Stomach (tissue), 9 donors: Measurements from ENCODE around the gene FMN1. TPM values are rescaled to one million over a fixed set of nuclear protein-coding genes. Genes with fewer than 3 reads are reported as not detected.

Experiments used
- DNase-seq, 2 donors: peaks; one replicate each; pipeline versions ENCODE4 v3.0.0 to v3.0.0-alpha.2; 2013 to 2019
- H3K27ac ChIP-seq, 5 donors: fragments of 200-600 bp in 4 of 5; sonication (generic) in 4 of 5; one replicate each; pipeline ENCODE4 v1.5.1; 2013 to 2019; ENCODE audit warnings: mild to moderate bottlenecking in 1 of 5, moderate library complexity in 1 of 5
- H3K27me3 ChIP-seq, 3 donors: fragments of 200-600 bp; sonication (generic); one replicate each; pipeline ENCODE4 v1.5.1; 2017 to 2019; ENCODE audit warnings: mixed run types in 1 of 3
- H3K36me3 ChIP-seq, 4 donors: fragments of 200-600 bp; sonication (generic); 1 replicate in 3 of 4; 2 replicates in 1 of 4; pipeline ENCODE4 v1.5.1; 2016 to 2019
- H3K4me1 ChIP-seq, 4 donors: fragments of 200-600 bp; sonication (generic); one replicate each; pipeline ENCODE4 v1.5.1; 2016 to 2019
- H3K4me3 ChIP-seq, 4 donors: fragments of 200-600 bp; sonication (generic) in 3 of 4; one replicate each; pipeline ENCODE4 v1.5.1; 2016 to 2019; ENCODE audit warnings: mild to moderate bottlenecking in 1 of 4
- H3K9me3 ChIP-seq, 4 donors: fragments of 200-600 bp; sonication (generic); one replicate each; pipeline ENCODE4 v1.5.1; 2016 to 2019
- CTCF ChIP-seq, 7 experiments: fragments of 450-650 bp in 4 of 7; fragments of 200-600 bp in 3 of 7; sonication (generic) in 3 of 7; IDR thresholded peaks; one replicate each; pipeline ENCODE4 v1.5.1; 2016 to 2019; ENCODE audit warnings: antibody characterized with exemption in 7 of 7, control low read depth in 2 of 7, mild to moderate bottlenecking in 1 of 7
- EP300 ChIP-seq: sonication (generic); formaldehyde crosslinking; IDR thresholded peaks from one replicate; pipeline ENCODE4 v1.6.1; 2017; ENCODE audit warnings: antibody characterized with exemption
- POLR2A ChIP-seq, 4 donors: fragments of 450-650 bp; IDR thresholded peaks; one replicate each; pipeline ENCODE4 v1.6.1; 2016; ENCODE audit warnings: antibody characterized with exemption in 4 of 4, control low read depth in 2 of 4, mild to moderate bottlenecking in 1 of 4, moderate library complexity in 1 of 4
- POLR2AphosphoS5 ChIP-seq, 3 donors: sonication (generic); formaldehyde crosslinking; IDR thresholded peaks; one replicate each; pipeline ENCODE4 v1.6.1; 2016; ENCODE audit warnings: antibody characterized with exemption in 3 of 3
- WGBS, 5 donors: extraction: QIAGEN DNeasy Blood & Tissue Kit in 3 of 5; methylation state at CpG; one replicate each; pipeline versions ENCODE4 v1.1.5 to v1.1.7; 2013 to 2018; 5-methylcytosine and 5-hydroxymethylcytosine counted together
- intact Hi-C: fragments of 100-400 bp; cut with DNase I; formaldehyde crosslinking; loops from one replicate; pipeline ENCODE4 v1.15.1; 2023; ENCODE audit warnings: low total_unique reads
- polyA plus RNA-seq, 3 donors: library from polyadenylated mRNA; stranded (reverse); fragments of 200-250 nt; gene quantifications; one replicate each; pipeline ENCODE4 v1.2.3, GENCODE V29; 2013
- total RNA-seq, 5 donors: library from RNA; depleted of rRNA; stranded (reverse); fragments of >200 nt; gene quantifications; one replicate each; pipeline versions ENCODE4 v1.1.0 to v1.2.3, GENCODE V29; 2014 to 2016
- donor health status: healthy with polysubstance abuse.
- donor health status: Bipolar disorder and iron deficiency.
- donor health status: healthy.

FMN1 gene
- total and polyA plus RNA-seq, 8 donors: 0.40 to 58.0 (median 22.9) TPM

GRCh38 chr15:32737304-32737703, 457.2 kb downstream of the FMN1 start:
- no peaks in the 10 kb centered on the region for H3K4me1 ChIP-seq
- TF ChIP-seq CTCF (IDR thresholded peaks at IDR 0.05): no peak
- no peak for TF ChIP-seq EP300
- TF ChIP-seq POLR2AphosphoS5 (IDR thresholded peaks at IDR 0.05): no peak
- TF ChIP-seq POLR2A (IDR thresholded peaks at IDR 0.05): no peak
- peaks cover 0 to 19% (median 5%) of the 10 kb centered on the region in 4 donors for H3K9me3 ChIP-seq
- no peaks in the 10 kb centered on the region for H3K27me3 ChIP-seq
- WGBS, 5 donors: 85 to 93% (median 90%) methylated on average over 4 of the region's 4 CpGs
- H3K36me3 ChIP-seq: no peaks in the 10 kb centered on the region
- DNase-seq: no peak
- intact Hi-C loops: no loop called here
- no peak overlapping the region for H3K27ac ChIP-seq
- no peak overlapping the region for H3K4me3 ChIP-seq

GRCh38 chr15:32736701-32737061, 457.8 kb downstream of the FMN1 start:
- no peak overlapping the region for H3K4me3 ChIP-seq
- no peak overlapping the region for H3K27ac ChIP-seq
- H3K9me3 ChIP-seq: peaks cover 0 to 19% (median 5%) of the 10 kb centered on the region in 4 donors
- no peak for DNase-seq
- H3K36me3 ChIP-seq: no peaks in the 10 kb centered on the region
- intact Hi-C loops: no loop called here
- no peaks in the 10 kb centered on the region for H3K27me3 ChIP-seq
- H3K4me1 ChIP-seq: no peaks in the 10 kb centered on the region
- no peak for TF ChIP-seq POLR2A (IDR thresholded peaks at IDR 0.05)
- no peak for TF ChIP-seq POLR2AphosphoS5 (IDR thresholded peaks at IDR 0.05)
- TF ChIP-seq CTCF (IDR thresholded peaks at IDR 0.05): no peak
- no peak for TF ChIP-seq EP300
- WGBS, 5 donors: 81 to 94% (median 88%) methylated on average over 2 of the region's 2 CpGs

GRCh38 chr15:32735989-32736700, 458.4 kb downstream of the FMN1 start:
- DNase-seq: no peak
- intact Hi-C loops: no loop called here
- peaks cover 0 to 15% (median 5%) of the 10 kb centered on the region in 4 donors for H3K9me3 ChIP-seq
- TF ChIP-seq POLR2A (IDR thresholded peaks at IDR 0.05) (no peak), CTCF (IDR thresholded peaks at IDR 0.05) (no peak), POLR2AphosphoS5 (IDR thresholded peaks at IDR 0.05) (no peak), EP300 (no peak)
- no peak overlapping the region for H3K27ac ChIP-seq
- 79 to 94% (median 85%) methylated on average over 2 of the region's 2 CpGs for WGBS, 5 donors
- H3K4me1 ChIP-seq: peaks cover 0 to 5% (median 0%) of the 10 kb centered on the region in 4 donors
- no peak overlapping the region for H3K4me3 ChIP-seq
- no peaks in the 10 kb centered on the region for H3K36me3 ChIP-seq
- H3K27me3 ChIP-seq: no peaks in the 10 kb centered on the region

- Histone ChIP-seq H3K27ac (no peak overlapping the region), H3K9me3 (peaks cover 0 to 3% (median under 1%) of the 10 kb centered on the region in 4 donors), H3K4me3 (no peak overlapping the region), H3K36me3 (no peaks in the 10 kb centered on the region), H3K27me3 (no peaks in the 10 kb centered on the region), H3K4me1 (peaks cover 0 to 13% (median 5%) of the 10 kb centered on the region in 4 donors)
- intact Hi-C loops: loop anchor here (5.0 kb wide), 1 partner anchor 49 kb away; no protein-coding TSS in a partner anchor
- TF ChIP-seq POLR2AphosphoS5 (IDR thresholded peaks at IDR 0.05): no peak
- no peak for TF ChIP-seq POLR2A (IDR thresholded peaks at IDR 0.05)
- no peak for TF ChIP-seq CTCF (IDR thresholded peaks at IDR 0.05)
- TF ChIP-seq EP300: no peak
- 53 to 89% (median 66%) methylated on average over 3 of the region's 3 CpGs for WGBS, 5 donors
- DNase-seq: no peak
These were observed 461.2 kb downstream of the FMN1 start for GRCh38 chr15:32733281-32733680.
